Measurements from ENCODE around the gene PRPF19. TPM values are rescaled to one million over a fixed set of nuclear protein-coding genes. Genes with fewer than 3 reads are reported as not detected.

PRPF19 gene
- total and polyA plus RNA-seq, 10 of the 15 experiments (the other 5 are each of a cell fraction or from before 2014, with no cell fraction given), result 8.7 to 170 (median 61.3) TPM

DNA sequence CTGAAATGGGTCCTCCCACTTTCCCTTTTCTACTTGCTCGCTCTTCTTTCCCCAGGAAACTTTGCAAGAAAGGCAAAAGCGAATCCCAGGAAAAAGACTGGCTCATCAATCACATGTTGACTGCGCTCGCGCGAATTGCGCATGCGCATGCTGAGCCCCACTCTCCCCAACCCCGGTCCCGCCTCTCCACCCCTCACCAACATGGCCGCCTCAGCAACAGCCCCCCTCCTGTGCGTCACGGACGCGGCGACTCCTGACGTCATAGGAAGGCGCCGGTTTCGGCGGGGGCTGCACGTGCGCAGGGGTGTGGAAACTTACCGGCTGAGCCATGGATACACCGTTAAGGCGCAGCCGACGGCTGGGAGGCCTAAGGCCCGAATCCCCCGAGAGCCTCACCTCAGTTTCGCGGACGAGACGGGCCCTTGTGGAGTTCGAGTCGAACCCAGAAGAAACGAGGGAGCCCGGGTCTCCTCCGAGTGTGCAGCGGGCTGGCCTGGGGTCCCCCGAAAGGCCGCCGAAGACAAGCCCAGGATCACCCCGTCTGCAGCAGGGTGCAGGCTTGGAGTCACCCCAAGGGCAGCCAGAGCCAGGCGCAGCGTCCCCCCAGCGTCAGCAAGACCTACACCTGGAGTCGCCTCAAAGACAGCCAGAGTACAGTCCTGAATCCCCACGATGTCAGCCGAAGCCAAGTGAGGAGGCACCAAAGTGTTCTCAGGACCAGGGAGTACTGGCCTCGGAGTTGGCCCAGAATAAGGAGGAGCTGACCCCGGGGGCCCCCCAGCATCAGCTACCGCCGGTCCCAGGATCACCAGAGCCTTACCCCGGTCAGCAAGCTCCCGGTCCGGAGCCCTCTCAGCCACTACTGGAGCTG lies 64.4 kb downstream of the PRPF19 start, which contains the start of gene CCDC86 (continued):
- TF ChIP-seq, protein P1, sequence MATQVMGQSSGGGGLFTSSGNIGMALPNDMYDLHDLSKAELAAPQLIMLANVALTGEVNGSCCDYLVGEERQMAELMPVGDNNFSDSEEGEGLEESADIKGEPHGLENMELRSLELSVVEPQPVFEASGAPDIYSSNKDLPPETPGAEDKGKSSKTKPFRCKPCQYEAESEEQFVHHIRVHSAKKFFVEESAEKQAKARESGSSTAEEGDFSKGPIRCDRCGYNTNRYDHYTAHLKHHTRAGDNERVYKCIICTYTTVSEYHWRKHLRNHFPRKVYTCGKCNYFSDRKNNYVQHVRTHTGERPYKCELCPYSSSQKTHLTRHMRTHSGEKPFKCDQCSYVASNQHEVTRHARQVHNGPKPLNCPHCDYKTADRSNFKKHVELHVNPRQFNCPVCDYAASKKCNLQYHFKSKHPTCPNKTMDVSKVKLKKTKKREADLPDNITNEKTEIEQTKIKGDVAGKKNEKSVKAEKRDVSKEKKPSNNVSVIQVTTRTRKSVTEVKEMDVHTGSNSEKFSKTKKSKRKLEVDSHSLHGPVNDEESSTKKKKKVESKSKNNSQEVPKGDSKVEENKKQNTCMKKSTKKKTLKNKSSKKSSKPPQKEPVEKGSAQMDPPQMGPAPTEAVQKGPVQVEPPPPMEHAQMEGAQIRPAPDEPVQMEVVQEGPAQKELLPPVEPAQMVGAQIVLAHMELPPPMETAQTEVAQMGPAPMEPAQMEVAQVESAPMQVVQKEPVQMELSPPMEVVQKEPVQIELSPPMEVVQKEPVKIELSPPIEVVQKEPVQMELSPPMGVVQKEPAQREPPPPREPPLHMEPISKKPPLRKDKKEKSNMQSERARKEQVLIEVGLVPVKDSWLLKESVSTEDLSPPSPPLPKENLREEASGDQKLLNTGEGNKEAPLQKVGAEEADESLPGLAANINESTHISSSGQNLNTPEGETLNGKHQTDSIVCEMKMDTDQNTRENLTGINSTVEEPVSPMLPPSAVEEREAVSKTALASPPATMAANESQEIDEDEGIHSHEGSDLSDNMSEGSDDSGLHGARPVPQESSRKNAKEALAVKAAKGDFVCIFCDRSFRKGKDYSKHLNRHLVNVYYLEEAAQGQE (IDR thresholded peaks at IDR 0.05; ENCODE audit: low read depth, low read length), result no peak
- TF ChIP-seq, protein P2, sequence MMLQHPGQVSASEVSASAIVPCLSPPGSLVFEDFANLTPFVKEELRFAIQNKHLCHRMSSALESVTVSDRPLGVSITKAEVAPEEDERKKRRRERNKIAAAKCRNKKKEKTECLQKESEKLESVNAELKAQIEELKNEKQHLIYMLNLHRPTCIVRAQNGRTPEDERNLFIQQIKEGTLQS (IDR thresholded peaks at IDR 0.05; ENCODE audit: borderline replicate concordance, extremely low read depth, low read depth, low read length), result peak; percentile 96
- TF ChIP-seq ZNF24 (IDR thresholded peaks at IDR 0.05) (no peak), POLR2A (IDR thresholded peaks at IDR 0.05; ENCODE audit: low read depth, low read length) (peak; percentile 73), SMARCA5 (IDR thresholded peaks at IDR 0.05) (no peak), SREBF1 (IDR thresholded peaks at IDR 0.05; ENCODE audit: low read length) (no peak), USF2 (IDR thresholded peaks at IDR 0.05; ENCODE audit: borderline replicate concordance, low read depth, low read length) (peak; percentile 29), JUNB (IDR thresholded peaks at IDR 0.05) (no peak), BCL11A (IDR thresholded peaks at IDR 0.05; ENCODE audit: low read depth, low read length) (0 out of 2 replicates have a peak, but pooled peaks have one; percentile 31), TCF12 (IDR thresholded peaks at IDR 0.05; ENCODE audit: low read depth, low read length) (peak; percentile 69; the same call in 1 of the 2 replicates), IKZF1 (conservative IDR thresholded peaks at IDR 0.05) (peak; percentile 88), E2F4 (IDR thresholded peaks at IDR 0.05; ENCODE audit: low read depth, low read length) (no peak), POLR2AphosphoS5 (IDR thresholded peaks at IDR 0.05; ENCODE audit: low read length) (peak; percentile 62; the same call in 1 of the 2 replicates), NR2F1 (conservative IDR thresholded peaks at IDR 0.05) (0 out of 2 replicates have a peak, but pooled peaks have one; percentile 14), SPI1 (IDR thresholded peaks at IDR 0.05; ENCODE audit: borderline replicate concordance, insufficient read depth, low read depth, low read length) (no peak)
- TF ChIP-seq, protein P3, sequence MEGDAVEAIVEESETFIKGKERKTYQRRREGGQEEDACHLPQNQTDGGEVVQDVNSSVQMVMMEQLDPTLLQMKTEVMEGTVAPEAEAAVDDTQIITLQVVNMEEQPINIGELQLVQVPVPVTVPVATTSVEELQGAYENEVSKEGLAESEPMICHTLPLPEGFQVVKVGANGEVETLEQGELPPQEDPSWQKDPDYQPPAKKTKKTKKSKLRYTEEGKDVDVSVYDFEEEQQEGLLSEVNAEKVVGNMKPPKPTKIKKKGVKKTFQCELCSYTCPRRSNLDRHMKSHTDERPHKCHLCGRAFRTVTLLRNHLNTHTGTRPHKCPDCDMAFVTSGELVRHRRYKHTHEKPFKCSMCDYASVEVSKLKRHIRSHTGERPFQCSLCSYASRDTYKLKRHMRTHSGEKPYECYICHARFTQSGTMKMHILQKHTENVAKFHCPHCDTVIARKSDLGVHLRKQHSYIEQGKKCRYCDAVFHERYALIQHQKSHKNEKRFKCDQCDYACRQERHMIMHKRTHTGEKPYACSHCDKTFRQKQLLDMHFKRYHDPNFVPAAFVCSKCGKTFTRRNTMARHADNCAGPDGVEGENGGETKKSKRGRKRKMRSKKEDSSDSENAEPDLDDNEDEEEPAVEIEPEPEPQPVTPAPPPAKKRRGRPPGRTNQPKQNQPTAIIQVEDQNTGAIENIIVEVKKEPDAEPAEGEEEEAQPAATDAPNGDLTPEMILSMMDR (IDR thresholded peaks at IDR 0.05 in 2 of 3, conservative IDR thresholded peaks at IDR 0.05 in 1 of 3; ENCODE audit: control insufficient read depth in 2 of 3, extremely low read depth in 1 of 3, insufficient read depth in 1 of 3, low read depth in 3 of 3, low read length in 3 of 3), result no peak
- TF ChIP-seq, protein P4, sequence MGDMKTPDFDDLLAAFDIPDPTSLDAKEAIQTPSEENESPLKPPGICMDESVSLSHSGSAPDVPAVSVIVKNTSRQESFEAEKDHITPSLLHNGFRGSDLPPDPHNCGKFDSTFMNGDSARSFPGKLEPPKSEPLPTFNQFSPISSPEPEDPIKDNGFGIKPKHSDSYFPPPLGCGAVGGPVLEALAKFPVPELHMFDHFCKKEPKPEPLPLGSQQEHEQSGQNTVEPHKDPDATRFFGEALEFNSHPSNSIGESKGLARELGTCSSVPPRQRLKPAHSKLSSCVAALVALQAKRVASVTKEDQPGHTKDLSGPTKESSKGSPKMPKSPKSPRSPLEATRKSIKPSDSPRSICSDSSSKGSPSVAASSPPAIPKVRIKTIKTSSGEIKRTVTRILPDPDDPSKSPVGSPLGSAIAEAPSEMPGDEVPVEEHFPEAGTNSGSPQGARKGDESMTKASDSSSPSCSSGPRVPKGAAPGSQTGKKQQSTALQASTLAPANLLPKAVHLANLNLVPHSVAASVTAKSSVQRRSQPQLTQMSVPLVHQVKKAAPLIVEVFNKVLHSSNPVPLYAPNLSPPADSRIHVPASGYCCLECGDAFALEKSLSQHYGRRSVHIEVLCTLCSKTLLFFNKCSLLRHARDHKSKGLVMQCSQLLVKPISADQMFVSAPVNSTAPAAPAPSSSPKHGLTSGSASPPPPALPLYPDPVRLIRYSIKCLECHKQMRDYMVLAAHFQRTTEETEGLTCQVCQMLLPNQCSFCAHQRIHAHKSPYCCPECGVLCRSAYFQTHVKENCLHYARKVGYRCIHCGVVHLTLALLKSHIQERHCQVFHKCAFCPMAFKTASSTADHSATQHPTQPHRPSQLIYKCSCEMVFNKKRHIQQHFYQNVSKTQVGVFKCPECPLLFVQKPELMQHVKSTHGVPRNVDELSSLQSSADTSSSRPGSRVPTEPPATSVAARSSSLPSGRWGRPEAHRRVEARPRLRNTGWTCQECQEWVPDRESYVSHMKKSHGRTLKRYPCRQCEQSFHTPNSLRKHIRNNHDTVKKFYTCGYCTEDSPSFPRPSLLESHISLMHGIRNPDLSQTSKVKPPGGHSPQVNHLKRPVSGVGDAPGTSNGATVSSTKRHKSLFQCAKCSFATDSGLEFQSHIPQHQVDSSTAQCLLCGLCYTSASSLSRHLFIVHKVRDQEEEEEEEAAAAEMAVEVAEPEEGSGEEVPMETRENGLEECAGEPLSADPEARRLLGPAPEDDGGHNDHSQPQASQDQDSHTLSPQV (IDR thresholded peaks at IDR 0.05), result peak; percentile 78; the same call in 1 of the 2 replicates

All from GM12878 (cell line).